CD4-positive, alpha-beta T cell treated with Interleukin-10 for 1 hour (primary cell): ENCODE data around the gene KRT4.

Experiments used
- DNase-seq: peaks from one replicate; pipeline ENCODE4 v3.0.0-alpha.2; 2020

The KRT4 gene

GRCh38 chr12:52790427-52791270 lies 23.3 kb downstream of the KRT4 start:
- DNase-seq: no peak

GRCh38 chr12:52789637-52790426 lies 24.1 kb downstream of the KRT4 start:
- DNase-seq: no peak

GRCh38 chr12:52788876-52789636 lies 24.9 kb downstream of the KRT4 start:
- no peak for DNase-seq

- DNase-seq: no peak
Measured at GRCh38 chr12:52788192-52788875, 25.6 kb downstream of the KRT4 start.

GRCh38 chr12:52787324-52788191 lies 26.4 kb downstream of the KRT4 start:
- DNase-seq: no peak

- DNase-seq: no peak
Measured at GRCh38 chr12:52784909-52785308, 29.0 kb downstream of the KRT4 start.

GRCh38 chr12:52783563-52784316 lies 30.2 kb downstream of the KRT4 start:
- no peak for DNase-seq

GRCh38 chr12:52782502-52782901 lies 31.4 kb downstream of the KRT4 start:
- DNase-seq: no peak

- DNase-seq: no peak
Measured at GRCh38 chr12:52781399-52782082, 32.4 kb downstream of the KRT4 start.

- no peak for DNase-seq
Measured at GRCh38 chr12:52779914-52780313, 34.0 kb downstream of the KRT4 start.

GRCh38 chr12:52778833-52779232 lies 35.1 kb downstream of the KRT4 start:
- DNase-seq: no peak

GRCh38 chr12:52777566-52777965 lies 36.4 kb downstream of the KRT4 start:
- no peak for DNase-seq

- no peak for DNase-seq
Measured at GRCh38 chr12:52776913-52777395, 37.0 kb downstream of the KRT4 start, which contains the start of gene KRT76. KRT76 (minus strand) TSS chr12:52777345; CDS start chr12:52777291, 54 bp downstream.

- DNase-seq: no peak
Measured at GRCh38 chr12:52776435-52776834, 37.5 kb downstream of the KRT4 start.

- DNase-seq: no peak
Measured at GRCh38 chr12:52774629-52775250, 39.2 kb downstream of the KRT4 start.

GRCh38 chr12:52772772-52773171 lies 41.1 kb downstream of the KRT4 start:
- DNase-seq: no peak

GRCh38 chr12:52772188-52772587 lies 41.7 kb downstream of the KRT4 start:
- no peak for DNase-seq

- DNase-seq: no peak
Measured at GRCh38 chr12:52771505-52771904, 42.4 kb downstream of the KRT4 start.

- DNase-seq: no peak
Measured at GRCh38 chr12:52771088-52771487, 42.8 kb downstream of the KRT4 start.

- no peak for DNase-seq
Measured at GRCh38 chr12:52769946-52770345, 44.0 kb downstream of the KRT4 start.
